ENCODE results near the gene PRKG1. TPM values are rescaled to one million over a fixed set of nuclear protein-coding genes. Genes with fewer than 3 reads are reported as not detected.

Gene PRKG1
- polyA plus RNA-seq, 1 donor (not counting 4 experiments of a cell fraction or from before 2014, with no cell fraction given) = 0.24 TPM

- Histone ChIP-seq H3K9me1 (ENCODE audit: control insufficient read depth, extremely low read depth, insufficient read depth, low read length) (no peaks in the 10 kb centered on the region), H4K20me1 (ENCODE audit: control insufficient read depth, extremely low read depth, insufficient read depth, low read length) (no peaks in the 10 kb centered on the region), H3K9me3 (ENCODE audit: control insufficient read depth, low read depth, low read length) (no peaks in the 10 kb centered on the region), H3K9ac (ENCODE audit: control insufficient read depth, extremely low read depth, insufficient read depth, low read length) (no peak overlapping the region), H3K4me2 (ENCODE audit: control insufficient read depth, extremely low read depth, insufficient read depth, low read depth, low read length) (no peak overlapping the region), H3K4me3 (ENCODE audit: control insufficient read depth in 2 of 3, extremely low read depth in 1 of 3, insufficient read depth in 2 of 3, low read depth in 1 of 3, low read length in 3 of 3) (no peak overlapping the region), H3K4me1 (ENCODE audit: control insufficient read depth, extremely low read depth, insufficient read depth, low read length) (no peaks in the 10 kb centered on the region), H2AFZ (ENCODE audit: control insufficient read depth, low read length) (no peak overlapping the region), H3K27ac (ENCODE audit: control insufficient read depth, insufficient read depth, low read length) (no peak overlapping the region), H3K79me2 (ENCODE audit: control insufficient read depth, insufficient read depth, low read length) (no peaks in the 10 kb centered on the region), H3K27me3 (ENCODE audit: control insufficient read depth, extremely low read depth, insufficient read depth, low read length) (no peaks in the 10 kb centered on the region), H3K36me3 (ENCODE audit: control insufficient read depth in 2 of 2, extremely low read depth in 1 of 2, insufficient read depth in 2 of 2, low read length in 2 of 2) (no peaks in the 10 kb centered on the region)
- no peak for TF ChIP-seq CTCF (optimal IDR thresholded peaks at IDR 0.05 in 1 of 3, IDR thresholded peaks at IDR 0.05 in 1 of 3, conservative IDR thresholded peaks at IDR 0.05 in 1 of 3; ENCODE audit: extremely low read depth in 1 of 3, insufficient read depth in 2 of 3, low read length in 3 of 3)
- no peak for TF ChIP-seq EZH2 (IDR thresholded peaks at IDR 0.05; ENCODE audit: low read length)
- DNase-seq (ENCODE audit: low read depth, low spot score) = no peak
- dilution Hi-C loops (cut with MboI; ENCODE audit: extremely low pct_ligation_motif_present, low sequenced_read_pairs) = no loop called here
- FAIRE-seq = no peak
Measured at GRCh38 chr10:52297747-52298146, 1223.5 kb downstream of the PRKG1 start.

DNA sequence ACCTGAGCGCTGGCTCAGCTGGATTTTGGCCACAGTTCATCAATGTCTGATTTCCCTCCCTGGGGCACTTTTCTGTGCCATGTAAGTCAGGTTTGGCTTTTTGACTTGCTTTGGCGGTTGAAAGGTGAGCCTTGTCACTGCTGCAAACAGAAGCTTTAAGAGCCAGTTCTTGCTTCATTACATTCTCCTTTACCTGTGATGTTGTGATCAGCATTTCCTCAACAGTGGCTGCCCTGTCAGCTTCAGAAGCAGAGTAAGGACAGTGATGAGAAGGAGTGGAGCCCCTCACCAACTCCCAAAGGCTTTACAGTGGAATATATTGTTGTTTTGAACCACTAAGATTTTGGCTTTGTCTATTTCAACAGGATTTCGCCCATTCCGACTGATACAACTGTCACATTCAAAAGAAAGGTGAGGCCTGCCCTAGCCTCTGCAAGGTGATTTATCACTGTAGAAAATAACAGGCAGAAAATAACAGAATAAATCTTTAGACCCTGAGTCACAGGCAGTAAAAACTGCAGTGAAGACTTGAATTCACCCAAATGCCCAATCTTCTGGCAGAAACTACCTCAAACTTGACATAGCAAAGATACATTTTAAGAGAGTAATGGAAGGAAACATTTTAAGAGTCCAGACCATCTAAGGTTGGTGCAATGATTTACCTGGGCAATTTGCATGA, 1226.5 kb downstream of the PRKG1 start:
- Histone ChIP-seq H3K4me1 (ENCODE audit: control insufficient read depth, extremely low read depth, insufficient read depth, low read length) (no peaks in the 10 kb centered on the region), H3K36me3 (ENCODE audit: control insufficient read depth in 2 of 2, extremely low read depth in 1 of 2, insufficient read depth in 2 of 2, low read length in 2 of 2) (no peaks in the 10 kb centered on the region), H3K27me3 (ENCODE audit: control insufficient read depth, extremely low read depth, insufficient read depth, low read length) (no peaks in the 10 kb centered on the region), H3K9me3 (ENCODE audit: control insufficient read depth, low read depth, low read length) (no peaks in the 10 kb centered on the region), H3K9ac (ENCODE audit: control insufficient read depth, extremely low read depth, insufficient read depth, low read length) (no peak overlapping the region), H3K4me3 (ENCODE audit: control insufficient read depth in 2 of 3, extremely low read depth in 1 of 3, insufficient read depth in 2 of 3, low read depth in 1 of 3, low read length in 3 of 3) (no peak overlapping the region), H3K79me2 (ENCODE audit: control insufficient read depth, insufficient read depth, low read length) (no peaks in the 10 kb centered on the region), H4K20me1 (ENCODE audit: control insufficient read depth, extremely low read depth, insufficient read depth, low read length) (no peaks in the 10 kb centered on the region), H3K27ac (ENCODE audit: control insufficient read depth, insufficient read depth, low read length) (no peak overlapping the region), H3K4me2 (ENCODE audit: control insufficient read depth, extremely low read depth, insufficient read depth, low read depth, low read length) (no peak overlapping the region), H3K9me1 (ENCODE audit: control insufficient read depth, extremely low read depth, insufficient read depth, low read length) (no peaks in the 10 kb centered on the region), H2AFZ (ENCODE audit: control insufficient read depth, low read length) (no peak overlapping the region)
- TF ChIP-seq CTCF (optimal IDR thresholded peaks at IDR 0.05 in 1 of 3, IDR thresholded peaks at IDR 0.05 in 1 of 3, conservative IDR thresholded peaks at IDR 0.05 in 1 of 3; ENCODE audit: extremely low read depth in 1 of 3, insufficient read depth in 2 of 3, low read length in 3 of 3) = no peak
- no peak for TF ChIP-seq EZH2 (IDR thresholded peaks at IDR 0.05; ENCODE audit: low read length)
- dilution Hi-C loops (cut with MboI; ENCODE audit: extremely low pct_ligation_motif_present, low sequenced_read_pairs) = loop anchor here (25.0 kb wide), 1 partner anchor 262 kb away; no protein-coding TSS in a partner anchor
- no peak for FAIRE-seq
- no peak for DNase-seq (ENCODE audit: low read depth, low spot score)

Data from keratinocyte (primary cell).